ENCODE data around the gene MNAT1.

DNA sequence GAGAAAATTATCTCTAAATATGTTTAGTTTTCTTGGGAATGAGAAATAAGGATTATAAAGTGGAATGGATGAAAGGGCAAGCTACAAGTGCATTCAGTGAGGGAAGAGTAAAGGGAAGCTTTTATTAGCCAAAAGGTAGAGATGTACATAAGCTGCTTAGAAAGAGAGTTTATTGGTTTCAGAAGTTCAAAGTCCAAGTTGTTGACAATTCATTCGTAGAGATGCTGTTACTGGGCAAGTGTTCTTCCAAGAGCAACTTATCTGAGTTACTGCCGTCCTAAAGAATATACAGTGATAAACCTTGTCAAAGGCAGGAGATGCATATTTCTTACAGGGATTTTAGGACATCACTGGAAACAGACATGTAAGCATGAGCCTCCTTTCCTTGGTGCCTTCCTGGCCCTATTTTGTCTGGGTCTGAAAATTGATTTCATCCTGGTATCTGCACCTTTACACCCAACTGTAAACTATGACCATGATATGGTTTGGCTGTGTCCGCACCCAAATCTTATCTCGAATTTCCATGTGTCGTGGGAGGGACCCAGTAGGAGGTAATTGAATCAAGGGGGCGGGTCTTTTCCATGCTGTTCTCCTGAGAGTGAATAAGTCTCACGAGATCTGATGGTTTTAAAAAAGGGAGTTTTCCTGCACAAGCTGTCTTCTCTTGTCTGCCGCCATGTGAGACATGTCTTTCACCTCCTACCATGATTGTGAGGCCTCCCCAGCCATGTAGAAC is 199.5 kb downstream of the MNAT1 start:
- TF ChIP-seq POLR2AphosphoS5 (IDR thresholded peaks at IDR 0.05): no peak
- TF ChIP-seq, protein P1, sequence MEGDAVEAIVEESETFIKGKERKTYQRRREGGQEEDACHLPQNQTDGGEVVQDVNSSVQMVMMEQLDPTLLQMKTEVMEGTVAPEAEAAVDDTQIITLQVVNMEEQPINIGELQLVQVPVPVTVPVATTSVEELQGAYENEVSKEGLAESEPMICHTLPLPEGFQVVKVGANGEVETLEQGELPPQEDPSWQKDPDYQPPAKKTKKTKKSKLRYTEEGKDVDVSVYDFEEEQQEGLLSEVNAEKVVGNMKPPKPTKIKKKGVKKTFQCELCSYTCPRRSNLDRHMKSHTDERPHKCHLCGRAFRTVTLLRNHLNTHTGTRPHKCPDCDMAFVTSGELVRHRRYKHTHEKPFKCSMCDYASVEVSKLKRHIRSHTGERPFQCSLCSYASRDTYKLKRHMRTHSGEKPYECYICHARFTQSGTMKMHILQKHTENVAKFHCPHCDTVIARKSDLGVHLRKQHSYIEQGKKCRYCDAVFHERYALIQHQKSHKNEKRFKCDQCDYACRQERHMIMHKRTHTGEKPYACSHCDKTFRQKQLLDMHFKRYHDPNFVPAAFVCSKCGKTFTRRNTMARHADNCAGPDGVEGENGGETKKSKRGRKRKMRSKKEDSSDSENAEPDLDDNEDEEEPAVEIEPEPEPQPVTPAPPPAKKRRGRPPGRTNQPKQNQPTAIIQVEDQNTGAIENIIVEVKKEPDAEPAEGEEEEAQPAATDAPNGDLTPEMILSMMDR (IDR thresholded peaks at IDR 0.05 in 8 of 11, conservative IDR thresholded peaks at IDR 0.05 in 3 of 11): no peak

Data from spleen (tissue), 7 donors.